Panc1 (cell line): ENCODE results near the gene ARHGAP44. TPM values are rescaled to one million over a fixed set of nuclear protein-coding genes. Genes with fewer than 3 reads are reported as not detected.
"Not testable (repeated sequence)": the region's sequence is repeated elsewhere in the genome, so short reads cannot be mapped to it uniquely, and the experiment has no call there.

ENCODE experiments used
- ATAC-seq: fragments of 200-7000 bp; cut with Tn5 transposase; 2 replicates; pipeline ENCODE4 v1.9.1; 2020; ENCODE audit warnings: mild to moderate bottlenecking, moderate library complexity
- BruUV-seq: library from RNA; stranded (reverse); fragments of 400-500 nt; replicated peaks from 2 replicates; lab custom pipeline; 2021; lab: Mats Ljungman, UMichigan
- CTCF ChIA-PET: fragments of 300-600 bp; sonication (Branson Sonifier 250); formaldehyde crosslinking; loops from one replicate; lab custom pipeline; 2022; ENCODE audit warnings: antibody characterized with exemption; lab: Charles Lee
- POLR2A ChIA-PET: fragments of 300-600 bp; sonication (Branson Sonifier 250); formaldehyde crosslinking; loops from one replicate; lab custom pipeline; 2022; ENCODE audit warnings: antibody characterized with exemption; lab: Charles Lee
- DNase-seq: peaks from one replicate; pipeline ENCODE4 v3.0.0-alpha.2; 2010; ENCODE audit warnings: low read depth, low spot score
- H3K27ac ChIP-seq: 2 replicates; pipeline ENCODE4 v1.5.1; 2011; ENCODE audit warnings: mild to moderate bottlenecking, low read length, inconsistent platforms
- H3K27me3 ChIP-seq: fragments of 200-500 bp; sonication (Bioruptor generic); 2 replicates; pipeline ENCODE4 v1.6.0; 2014; ENCODE audit warnings: low read length, inconsistent platforms; ENCODE audit not compliant: control insufficient read depth, insufficient read depth
- H3K36me3 ChIP-seq: fragments of 200-500 bp; sonication (Bioruptor generic); 2 replicates; pipeline ENCODE4 v1.5.1; 2014; ENCODE audit warnings: inconsistent platforms, mild to moderate bottlenecking, low read length, moderate library complexity; ENCODE audit not compliant: control insufficient read depth, insufficient read depth
- H3K4me1 ChIP-seq: 2 replicates; pipeline ENCODE4 v1.5.1; 2011; ENCODE audit warnings: inconsistent platforms, mild to moderate bottlenecking, low read length, moderate library complexity; ENCODE audit not compliant: control insufficient read depth, insufficient read depth
- H3K4me3 ChIP-seq, 2 experiments: 2 replicates each; pipeline ENCODE4 v1.5.1; 2011 to 2012; ENCODE audit warnings: low read depth in 2 of 2, low read length in 2 of 2, mild to moderate bottlenecking in 2 of 2, inconsistent platforms in 1 of 2, moderate library complexity in 1 of 2
- H3K9me3 ChIP-seq: fragments of 200-500 bp; sonication (Bioruptor generic); 2 replicates; pipeline ENCODE4 v1.5.1; 2014; ENCODE audit warnings: low read depth, mild to moderate bottlenecking, inconsistent platforms, low read length, moderate library complexity; ENCODE audit not compliant: control insufficient read depth, insufficient read depth
- POLR2AphosphoS5 ChIP-seq: IDR thresholded peaks from 2 replicates; pipeline ENCODE4 v1.6.1; 2012; ENCODE audit warnings: mild to moderate bottlenecking, low read depth, low read length, moderate library complexity
- SIN3A ChIP-seq: IDR thresholded peaks from 2 replicates; pipeline ENCODE4 v1.6.1; 2012; ENCODE audit warnings: low read depth, mild to moderate bottlenecking, low read length, moderate library complexity, borderline replicate concordance; ENCODE audit not compliant: insufficient read depth
- TCF7L2 ChIP-seq: IDR thresholded peaks from 2 replicates; pipeline ENCODE4 v1.6.1; 2011; ENCODE audit warnings: mild to moderate bottlenecking, low read depth, low read length, inconsistent platforms
- in situ Hi-C: cut with HindIII; loops from 2 replicates; pipeline ENCODE4 v1.10.0; 2016; ENCODE audit warnings: low sequenced_read_pairs, low pct_unique_long_range_greater_than_20kb
- intact Hi-C: fragments of 100-400 bp; cut with micrococcal nuclease; formaldehyde crosslinking; loops from one replicate; pipeline ENCODE4 v1.10.0; 2022; ENCODE audit not compliant: unreplicated experiment
- total RNA-seq: library from RNA; stranded (reverse); gene quantifications from one replicate; pipeline ENCODE4 v1.2.1, GENCODE V29; 2021; ENCODE audit not compliant: unreplicated experiment
- TF ChIP-seq, protein P1 (sequence below), 2 experiments: IDR thresholded peaks; 2 replicates each; pipeline ENCODE4 v1.6.1; 2011 to 2012; ENCODE audit warnings: low read depth in 2 of 2, control low read depth in 1 of 2, low read length in 1 of 2, mild to moderate bottlenecking in 1 of 2, moderate library complexity in 1 of 2; ENCODE audit not compliant: insufficient read depth in 1 of 2
- TF ChIP-seq, protein P2 (sequence below): fragments of 450-650 bp; IDR thresholded peaks from 2 replicates; pipeline ENCODE4 v1.5.1; 2017; ENCODE audit warnings: mild to moderate bottlenecking

ARHGAP44 gene
- total RNA-seq, 1 experiment from 2014 or later: 0.80 TPM

DNA sequence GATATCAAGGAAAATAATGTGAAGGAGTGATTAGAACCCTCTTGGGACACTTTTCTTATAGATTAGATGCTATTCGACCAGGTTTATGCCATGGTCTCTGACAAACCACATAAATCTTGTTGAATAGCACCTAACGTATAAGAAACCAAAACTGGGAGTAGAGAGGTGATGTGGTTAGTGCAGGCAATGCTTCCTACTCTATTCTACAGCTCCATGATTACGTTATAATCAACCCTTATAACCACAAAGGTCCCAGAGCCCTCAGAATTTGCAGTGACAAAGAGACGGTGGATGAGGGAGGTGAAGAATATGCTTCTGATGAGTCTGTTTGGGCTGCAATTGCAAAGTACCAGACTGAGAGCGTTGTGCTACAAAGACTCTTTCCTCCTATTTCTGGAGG, 78.4 kb downstream of the ARHGAP44 start:
- intact Hi-C loops: no loop called here
- DNase-seq (no peak), ATAC-seq (no peak)
- TF ChIP-seq POLR2AphosphoS5 (no peak), TCF7L2 (no peak), SIN3A (no peak)
- TF ChIP-seq, protein P1, sequence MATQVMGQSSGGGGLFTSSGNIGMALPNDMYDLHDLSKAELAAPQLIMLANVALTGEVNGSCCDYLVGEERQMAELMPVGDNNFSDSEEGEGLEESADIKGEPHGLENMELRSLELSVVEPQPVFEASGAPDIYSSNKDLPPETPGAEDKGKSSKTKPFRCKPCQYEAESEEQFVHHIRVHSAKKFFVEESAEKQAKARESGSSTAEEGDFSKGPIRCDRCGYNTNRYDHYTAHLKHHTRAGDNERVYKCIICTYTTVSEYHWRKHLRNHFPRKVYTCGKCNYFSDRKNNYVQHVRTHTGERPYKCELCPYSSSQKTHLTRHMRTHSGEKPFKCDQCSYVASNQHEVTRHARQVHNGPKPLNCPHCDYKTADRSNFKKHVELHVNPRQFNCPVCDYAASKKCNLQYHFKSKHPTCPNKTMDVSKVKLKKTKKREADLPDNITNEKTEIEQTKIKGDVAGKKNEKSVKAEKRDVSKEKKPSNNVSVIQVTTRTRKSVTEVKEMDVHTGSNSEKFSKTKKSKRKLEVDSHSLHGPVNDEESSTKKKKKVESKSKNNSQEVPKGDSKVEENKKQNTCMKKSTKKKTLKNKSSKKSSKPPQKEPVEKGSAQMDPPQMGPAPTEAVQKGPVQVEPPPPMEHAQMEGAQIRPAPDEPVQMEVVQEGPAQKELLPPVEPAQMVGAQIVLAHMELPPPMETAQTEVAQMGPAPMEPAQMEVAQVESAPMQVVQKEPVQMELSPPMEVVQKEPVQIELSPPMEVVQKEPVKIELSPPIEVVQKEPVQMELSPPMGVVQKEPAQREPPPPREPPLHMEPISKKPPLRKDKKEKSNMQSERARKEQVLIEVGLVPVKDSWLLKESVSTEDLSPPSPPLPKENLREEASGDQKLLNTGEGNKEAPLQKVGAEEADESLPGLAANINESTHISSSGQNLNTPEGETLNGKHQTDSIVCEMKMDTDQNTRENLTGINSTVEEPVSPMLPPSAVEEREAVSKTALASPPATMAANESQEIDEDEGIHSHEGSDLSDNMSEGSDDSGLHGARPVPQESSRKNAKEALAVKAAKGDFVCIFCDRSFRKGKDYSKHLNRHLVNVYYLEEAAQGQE (IDR thresholded peaks at IDR 0.05; ENCODE audit: insufficient read depth in 1 of 2, low read depth in 2 of 2, low read length in 1 of 2): no peak
- TF ChIP-seq, protein P2, sequence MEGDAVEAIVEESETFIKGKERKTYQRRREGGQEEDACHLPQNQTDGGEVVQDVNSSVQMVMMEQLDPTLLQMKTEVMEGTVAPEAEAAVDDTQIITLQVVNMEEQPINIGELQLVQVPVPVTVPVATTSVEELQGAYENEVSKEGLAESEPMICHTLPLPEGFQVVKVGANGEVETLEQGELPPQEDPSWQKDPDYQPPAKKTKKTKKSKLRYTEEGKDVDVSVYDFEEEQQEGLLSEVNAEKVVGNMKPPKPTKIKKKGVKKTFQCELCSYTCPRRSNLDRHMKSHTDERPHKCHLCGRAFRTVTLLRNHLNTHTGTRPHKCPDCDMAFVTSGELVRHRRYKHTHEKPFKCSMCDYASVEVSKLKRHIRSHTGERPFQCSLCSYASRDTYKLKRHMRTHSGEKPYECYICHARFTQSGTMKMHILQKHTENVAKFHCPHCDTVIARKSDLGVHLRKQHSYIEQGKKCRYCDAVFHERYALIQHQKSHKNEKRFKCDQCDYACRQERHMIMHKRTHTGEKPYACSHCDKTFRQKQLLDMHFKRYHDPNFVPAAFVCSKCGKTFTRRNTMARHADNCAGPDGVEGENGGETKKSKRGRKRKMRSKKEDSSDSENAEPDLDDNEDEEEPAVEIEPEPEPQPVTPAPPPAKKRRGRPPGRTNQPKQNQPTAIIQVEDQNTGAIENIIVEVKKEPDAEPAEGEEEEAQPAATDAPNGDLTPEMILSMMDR: no peak
- no TSS peak for BruUV-seq
- no peaks in the 10 kb centered on the region for H3K27me3 ChIP-seq
- in situ Hi-C loops: no loop called here
- no peaks in the 10 kb centered on the region for H3K4me1 ChIP-seq
- no peaks in the 10 kb centered on the region for H3K36me3 ChIP-seq
- POLR2A ChIA-PET: no interaction called here
- CTCF ChIA-PET: no interaction called here
- H3K27ac ChIP-seq: no peak overlapping the region
- H3K9me3 ChIP-seq: no peaks in the 10 kb centered on the region
- no peak overlapping the region for H3K4me3 ChIP-seq

DNA sequence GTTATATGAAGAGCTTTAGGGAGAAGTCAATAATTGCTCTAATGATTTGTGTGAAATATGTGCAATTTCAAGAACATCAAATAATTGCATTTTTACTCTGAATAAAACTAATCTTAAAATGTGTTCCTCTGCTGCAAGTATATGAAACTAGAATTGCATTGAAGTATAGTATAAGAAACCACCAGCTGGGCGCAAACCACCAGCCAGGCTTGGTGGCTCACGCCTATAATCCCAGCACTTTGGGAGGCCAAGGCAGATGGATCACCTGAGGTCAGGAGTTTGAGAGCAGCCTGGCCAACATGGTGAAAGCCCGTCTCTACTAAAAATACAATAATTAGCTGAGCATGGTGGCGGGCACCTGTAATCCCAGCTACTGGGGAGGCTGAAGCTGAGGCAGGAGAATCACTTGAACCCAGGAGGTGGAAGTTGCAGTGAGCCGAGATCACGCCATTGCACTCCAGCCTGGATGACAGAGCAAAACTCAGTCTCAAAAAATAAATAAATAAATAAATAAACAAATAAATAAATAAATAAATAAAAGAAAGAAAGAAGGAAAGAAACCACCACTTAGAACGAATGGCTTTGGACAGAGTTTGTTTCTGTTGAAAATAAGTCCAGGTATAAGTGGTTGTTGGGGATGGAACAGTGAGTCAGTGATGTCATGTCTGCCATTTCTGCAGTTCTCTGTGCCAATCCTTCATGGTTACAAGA, 84.3 kb downstream of the ARHGAP44 start:
- H3K9me3 ChIP-seq, H3K4me1 ChIP-seq, intact Hi-C loops, H3K27me3 ChIP-seq, CTCF ChIA-PET, POLR2A ChIA-PET, ATAC-seq, H3K4me3 ChIP-seq, BruUV-seq, H3K36me3 ChIP-seq, DNase-seq, H3K27ac ChIP-seq, in situ Hi-C loops: not testable (repeated sequence)

DNA sequence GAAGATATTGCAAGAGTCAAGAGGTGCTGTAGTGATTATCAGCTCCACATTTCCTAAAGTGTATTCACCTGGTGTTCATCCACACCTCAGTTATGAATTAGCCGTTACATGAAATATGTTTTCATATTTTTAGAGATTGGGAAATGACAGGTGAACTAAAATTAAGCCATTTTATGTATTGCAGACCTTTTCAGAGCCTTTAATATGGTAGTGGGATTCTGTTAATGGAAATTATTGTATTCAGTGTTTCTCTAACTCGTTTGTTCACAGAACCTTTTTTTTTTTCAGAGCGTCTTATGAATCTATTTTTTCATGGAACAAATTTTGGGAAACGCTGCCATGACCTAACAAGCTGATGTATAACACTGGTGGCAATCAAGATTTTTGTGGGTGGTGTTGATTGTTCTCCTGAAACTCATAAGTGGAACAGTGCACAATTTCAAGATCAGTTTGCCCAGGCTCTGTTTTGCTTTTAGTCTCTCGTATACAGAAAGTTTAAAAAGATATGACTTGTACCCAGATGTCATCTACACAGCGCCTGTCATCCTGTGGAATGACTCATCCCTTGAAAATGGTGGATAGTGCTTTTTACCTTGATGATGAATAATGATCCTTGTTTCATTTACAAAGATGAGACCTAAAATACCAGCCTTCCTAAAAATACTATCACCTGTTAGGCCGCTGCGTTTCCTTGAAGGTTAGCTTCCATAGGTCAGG, 88.8 kb downstream of the ARHGAP44 start:
- in situ Hi-C loops (no loop called here), intact Hi-C loops (no loop called here)
- no peak overlapping the region for H3K27ac ChIP-seq
- H3K36me3 ChIP-seq: no peaks in the 10 kb centered on the region
- POLR2A ChIA-PET: no interaction called here
- ATAC-seq: no peak
- BruUV-seq: no TSS peak
- no peaks in the 10 kb centered on the region for H3K9me3 ChIP-seq
- TF ChIP-seq TCF7L2 (no peak), SIN3A (no peak), POLR2AphosphoS5 (no peak)
- TF ChIP-seq, protein P1 (IDR thresholded peaks at IDR 0.05; ENCODE audit: insufficient read depth in 1 of 2, low read depth in 2 of 2, low read length in 1 of 2): no peak
- TF ChIP-seq, protein P2: no peak
- no peak overlapping the region for H3K4me3 ChIP-seq
- DNase-seq: no peak
- CTCF ChIA-PET: no interaction called here
- no peaks in the 10 kb centered on the region for H3K4me1 ChIP-seq
- no peaks in the 10 kb centered on the region for H3K27me3 ChIP-seq
